Fibroblast of skin of scalp (primary cell): ENCODE data around the gene SYPL1.

Experiments
- DNase-seq: peaks from one replicate; pipeline ENCODE4 v3.0.0-alpha.2; 2013

Gene SYPL1

DNA sequence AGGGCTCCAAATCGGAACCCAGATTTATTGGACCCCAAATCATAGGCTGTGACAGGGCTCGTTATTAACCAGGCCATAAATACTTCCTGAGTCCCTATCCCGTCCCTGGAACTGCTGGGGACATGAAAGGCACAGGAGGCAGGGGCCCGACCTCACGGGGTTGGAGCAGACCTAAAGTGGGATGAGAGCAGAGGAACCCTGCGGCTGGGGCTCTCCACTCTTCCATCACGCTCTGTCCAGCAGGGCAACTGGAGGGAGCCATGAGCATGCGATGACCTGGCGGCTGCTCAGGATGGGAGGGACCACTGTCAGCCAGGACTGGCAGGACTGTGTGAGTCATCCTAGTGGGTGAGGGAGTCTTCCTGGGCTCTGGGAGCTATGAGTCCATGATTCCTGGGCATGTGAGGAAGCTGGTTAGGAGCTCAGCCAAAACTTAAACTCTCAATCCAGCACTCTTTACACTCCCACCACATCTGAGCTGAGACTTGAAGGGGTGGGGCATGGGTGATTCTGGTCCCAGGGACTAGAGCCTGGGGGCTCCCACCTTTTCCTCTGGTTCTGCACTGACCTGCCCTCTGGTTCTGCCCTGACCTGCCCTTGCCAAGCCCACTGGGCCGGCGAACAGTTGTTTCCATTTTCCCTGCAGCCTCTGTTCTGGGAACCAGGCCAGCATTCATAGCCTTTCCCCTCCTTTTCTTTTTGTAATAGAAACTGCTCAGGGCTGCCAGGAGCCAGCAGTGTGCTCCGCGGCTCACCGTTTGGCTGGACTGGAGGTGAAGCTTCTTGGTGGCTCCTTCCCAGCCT, 47.1 kb downstream of the SYPL1 start:
- peak; percentile 92 for DNase-seq

DNA sequence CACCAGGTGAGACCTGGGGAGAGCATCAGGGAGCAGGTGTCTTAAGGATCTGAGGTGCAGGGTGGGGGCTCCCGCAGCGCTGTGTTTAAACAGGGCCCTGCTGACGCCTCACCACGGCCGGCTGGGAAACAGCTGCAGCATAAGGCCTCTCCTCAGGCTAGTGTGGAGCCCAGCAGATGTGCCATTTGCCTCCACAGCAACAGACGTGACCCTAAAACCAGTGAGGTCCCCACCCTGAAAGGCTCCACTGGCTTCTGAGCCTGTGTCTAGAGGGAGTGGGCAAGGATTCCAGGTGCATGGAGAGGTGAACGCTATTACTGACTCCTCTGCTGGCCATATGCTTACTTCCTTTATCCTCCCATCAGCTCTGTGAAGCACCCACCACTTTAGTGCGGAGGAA, 47.8 kb downstream of the SYPL1 start:
- no peak for DNase-seq

GRCh38 chr7:106063692-106064091, 48.4 kb downstream of the SYPL1 start:
- DNase-seq: no peak

DNA sequence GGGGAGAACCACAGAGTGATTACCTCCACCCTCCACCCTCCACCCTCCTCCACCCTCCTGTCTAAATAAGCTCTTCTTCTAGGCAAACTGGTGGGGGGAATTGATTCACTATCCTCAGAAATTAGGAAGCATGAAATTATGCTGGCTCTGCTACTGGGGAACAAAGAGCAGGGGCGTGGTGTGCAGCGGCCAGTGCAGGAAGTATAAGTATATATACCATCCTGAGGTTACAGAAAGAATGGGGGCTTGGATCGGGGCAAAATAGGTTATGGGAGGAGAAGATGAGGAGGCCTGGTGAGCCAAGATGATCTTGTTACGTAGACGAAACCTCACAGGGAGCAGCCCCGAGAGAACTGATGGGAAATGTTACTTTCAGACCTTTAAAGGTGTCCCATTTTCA, 49.1 kb downstream of the SYPL1 start:
- DNase-seq: no peak

- no peak for DNase-seq
Measured at GRCh38 chr7:106062521-106062931, 49.6 kb downstream of the SYPL1 start.

DNA sequence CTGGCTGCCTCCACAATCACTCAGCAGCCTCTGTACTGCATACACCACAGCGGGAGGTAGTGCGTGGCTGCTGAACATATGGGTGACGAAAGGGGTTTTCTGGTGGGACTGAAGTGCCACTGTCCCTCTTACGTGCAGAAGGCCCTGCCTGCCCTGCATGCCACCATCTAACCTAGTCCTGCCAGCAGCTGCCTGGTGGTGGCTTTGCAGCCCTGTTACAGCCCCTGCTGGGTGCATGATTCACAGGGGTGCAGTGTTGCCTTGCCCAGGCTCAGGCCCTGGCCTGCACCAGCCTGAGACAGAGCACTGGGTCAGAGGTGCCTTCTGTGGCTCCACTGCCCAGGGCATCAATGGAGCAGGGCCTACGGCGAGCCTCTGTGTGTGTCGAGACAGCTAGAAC, 50.1 kb downstream of the SYPL1 start:
- no peak for DNase-seq

- DNase-seq: no peak
Measured at GRCh38 chr7:106061301-106061979, 50.7 kb downstream of the SYPL1 start.

DNA sequence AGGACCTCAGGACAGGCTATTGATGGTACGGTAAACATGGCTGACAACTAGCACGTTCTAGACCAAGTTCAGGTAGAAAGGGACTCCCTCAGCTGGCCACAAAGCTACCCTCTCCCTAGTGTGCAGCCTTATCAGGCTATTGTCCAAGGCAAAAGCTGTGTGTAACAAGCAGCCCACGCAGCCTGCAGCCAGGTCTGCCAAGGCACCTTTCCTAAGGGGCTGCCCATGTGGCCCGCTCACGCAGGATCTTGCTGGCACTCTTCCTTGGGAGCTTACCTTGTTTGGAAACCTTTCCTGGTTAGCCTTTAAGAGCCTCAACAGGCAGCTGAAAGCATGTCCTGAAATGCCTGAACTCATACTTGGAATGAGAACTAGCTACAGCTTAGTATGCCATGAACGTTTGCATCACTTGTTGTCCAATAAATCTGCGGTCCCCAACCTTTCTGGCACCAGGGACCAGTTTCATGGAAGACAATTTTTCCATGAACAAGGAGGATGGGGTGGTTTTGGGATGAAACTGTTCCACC, 51.7 kb downstream of the SYPL1 start:
- DNase-seq: no peak

DNA sequence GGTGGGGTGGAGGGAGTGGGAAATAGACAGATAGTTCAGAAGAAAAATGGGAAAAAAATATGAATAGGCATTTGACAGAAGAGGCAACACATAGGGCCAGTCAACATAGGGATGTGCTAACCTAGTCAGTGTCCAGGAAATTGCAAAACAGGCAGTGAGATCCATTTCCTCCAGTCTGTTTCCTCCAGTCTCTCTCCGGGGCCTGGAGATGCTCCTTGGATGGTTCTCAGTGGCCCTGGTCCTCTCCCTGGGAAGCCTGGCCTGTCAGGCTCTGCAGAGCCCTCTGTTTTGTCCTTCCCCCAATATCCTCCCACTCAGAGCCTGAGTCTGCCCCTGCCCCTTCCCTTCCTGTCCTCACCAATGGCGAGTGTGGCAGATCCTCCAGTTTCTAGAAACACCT, 52.6 kb downstream of the SYPL1 start:
- DNase-seq: no peak

DNA sequence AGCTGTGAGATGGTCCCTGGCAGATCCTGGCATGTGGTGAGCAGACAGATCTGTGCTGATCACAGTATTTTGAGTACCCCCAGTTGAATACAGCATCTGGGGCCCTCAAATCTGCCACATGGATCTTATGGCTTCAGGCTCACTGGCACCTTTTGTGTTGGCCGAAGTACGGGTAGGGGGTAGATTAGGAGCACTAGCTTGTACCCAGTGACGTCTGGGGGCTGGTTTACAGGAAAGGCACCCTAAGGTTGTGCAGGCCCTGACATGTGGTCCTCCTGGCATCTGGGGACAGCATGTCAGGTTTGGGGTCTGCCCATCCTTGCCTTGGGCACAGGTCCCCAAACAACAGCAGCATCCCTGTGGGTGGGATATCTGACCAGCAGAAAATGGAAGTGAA, 53.2 kb downstream of the SYPL1 start:
- no peak for DNase-seq

DNA sequence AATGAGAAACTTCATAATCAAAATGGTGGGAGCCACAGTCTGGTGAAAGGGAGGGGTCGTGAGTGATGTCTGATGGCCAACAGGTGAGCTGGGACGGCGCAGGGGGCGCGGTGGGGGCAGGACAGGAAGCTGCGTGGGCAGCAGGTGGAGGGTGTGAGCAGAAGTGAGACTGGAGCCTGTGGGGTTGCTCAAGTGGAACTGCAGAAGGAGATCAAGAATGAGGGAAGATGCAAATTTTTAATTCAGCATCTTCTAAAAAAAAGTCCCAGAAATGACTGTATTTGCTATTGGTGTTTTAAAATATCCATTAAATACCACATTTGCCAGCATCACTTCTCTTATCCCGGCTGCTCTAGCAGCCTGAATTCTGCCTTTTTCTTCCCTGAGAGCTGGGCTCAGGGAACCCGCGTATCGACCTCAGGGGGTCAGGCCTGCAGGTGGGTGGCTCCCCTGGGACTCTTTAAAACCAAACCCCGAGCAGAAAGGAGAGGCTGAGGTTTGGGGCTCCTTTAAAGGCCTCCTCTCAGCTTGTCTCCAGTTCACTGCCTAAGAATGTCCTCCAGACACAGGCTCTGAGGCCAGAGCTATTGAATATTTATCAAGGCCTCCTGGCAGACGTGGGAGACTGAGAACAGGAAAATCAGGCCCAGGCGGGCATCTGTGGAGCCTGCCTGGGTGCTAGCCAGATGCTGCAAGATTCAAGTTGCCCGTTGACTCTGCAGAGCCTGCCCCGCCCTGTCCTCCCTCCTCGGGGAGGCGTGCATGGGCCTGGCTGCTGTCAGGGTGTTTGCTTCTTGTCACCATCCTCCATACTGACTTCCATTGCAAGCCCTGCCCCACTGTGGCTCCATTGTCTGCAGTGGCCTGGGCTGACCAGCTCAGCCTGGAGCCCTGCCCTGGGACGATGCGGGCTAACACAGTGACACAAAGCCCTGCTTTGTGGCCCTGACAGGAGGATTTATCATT, 53.9 kb downstream of the SYPL1 start:
- no peak for DNase-seq

- no peak for DNase-seq
Measured at GRCh38 chr7:106057204-106057961, 54.7 kb downstream of the SYPL1 start.

DNA sequence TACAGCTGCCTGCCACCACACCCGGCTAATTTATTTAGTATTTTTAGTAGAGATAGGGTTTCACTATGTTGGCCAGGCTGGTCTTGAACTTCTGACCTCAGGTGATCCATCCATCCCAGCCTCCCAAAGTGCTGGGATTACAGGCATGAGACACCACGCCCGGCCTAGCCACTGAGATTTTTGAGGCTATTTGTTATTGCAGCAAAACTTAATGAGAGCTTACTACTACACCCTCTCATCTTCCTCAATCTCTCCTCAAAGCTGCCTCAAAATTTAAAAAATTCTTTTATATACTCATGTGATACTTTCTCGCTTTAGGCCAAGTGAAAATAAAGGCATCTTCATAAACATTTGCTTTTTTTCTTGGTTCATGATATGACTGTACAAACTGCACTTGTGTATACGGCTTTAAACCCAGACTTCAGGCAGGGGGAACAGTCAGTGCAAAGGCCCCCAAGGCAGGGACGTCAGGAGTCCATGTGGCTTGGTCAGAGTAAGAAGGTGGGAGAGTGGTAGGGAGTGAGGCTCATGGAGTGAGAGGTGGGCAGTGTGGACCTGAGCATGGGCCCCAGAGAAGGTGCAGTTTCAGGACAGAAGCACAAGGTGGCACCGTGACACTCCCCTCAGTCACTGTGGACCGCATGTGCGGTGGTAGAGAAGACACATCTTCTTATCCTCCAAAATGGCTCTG, 55.5 kb downstream of the SYPL1 start:
- DNase-seq: peak; percentile 70

- DNase-seq: no peak
Measured at GRCh38 chr7:106054971-106055532, 57.1 kb downstream of the SYPL1 start.

DNA sequence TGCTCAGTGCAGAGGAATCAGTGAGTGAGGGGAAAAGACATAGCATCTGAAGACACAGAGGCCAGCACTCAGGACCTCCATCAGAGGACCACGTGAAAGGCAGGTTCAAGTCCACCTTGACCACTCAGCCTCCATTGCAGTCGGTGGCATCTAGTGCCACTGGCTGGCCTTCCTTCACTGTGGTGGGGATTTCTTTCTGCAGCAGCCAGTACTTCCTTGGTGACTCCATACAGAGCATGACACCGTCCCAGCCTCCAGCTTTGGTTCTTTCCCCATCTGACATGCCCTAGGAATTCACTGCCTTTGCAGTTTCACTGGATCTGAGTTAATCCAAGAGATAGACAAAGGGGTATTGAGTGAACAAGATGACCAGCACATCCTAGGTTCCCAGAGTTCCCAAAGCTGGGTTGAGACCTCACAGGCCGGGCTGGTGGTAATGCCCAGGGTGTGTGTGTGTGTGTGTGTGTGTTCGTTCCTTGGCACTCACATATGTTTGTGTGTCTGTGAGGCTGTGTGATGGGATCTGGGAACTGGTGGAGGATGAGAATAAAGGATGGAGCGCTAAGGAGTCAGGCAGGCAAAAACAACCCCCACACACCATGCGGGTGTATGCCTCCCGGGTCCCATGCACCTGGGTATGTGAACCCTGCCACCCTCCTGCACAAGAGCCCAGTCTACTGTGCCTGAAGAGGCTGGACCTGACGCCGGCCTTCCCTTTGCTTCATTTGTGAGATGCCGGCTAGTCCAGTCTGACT, 57.8 kb downstream of the SYPL1 start:
- DNase-seq: no peak

- DNase-seq: no peak
Measured at GRCh38 chr7:106053109-106053508, 59.0 kb downstream of the SYPL1 start.

GRCh38 chr7:106052681-106053080, 59.4 kb downstream of the SYPL1 start:
- no peak for DNase-seq

DNA sequence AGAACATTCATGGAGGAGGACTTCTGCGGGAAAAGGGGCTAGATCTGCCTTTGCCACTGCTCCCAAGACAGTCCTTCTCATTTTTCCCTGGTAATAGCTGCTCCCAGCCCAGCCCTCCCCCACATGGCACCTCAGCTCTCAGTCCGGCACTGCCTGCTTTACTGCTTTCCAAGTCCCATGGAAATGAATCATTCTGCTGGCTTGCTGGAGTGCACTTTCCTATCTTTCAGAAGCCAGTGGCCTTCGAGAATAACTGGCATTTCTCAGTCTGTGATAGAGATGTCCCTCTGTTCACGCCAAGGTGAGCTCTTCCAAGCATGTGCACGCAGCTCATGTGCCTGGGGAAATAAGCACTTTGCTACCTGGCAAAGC, 61.4 kb downstream of the SYPL1 start:
- peak; percentile 40 for DNase-seq

GRCh38 chr7:106050002-106050745, 61.9 kb downstream of the SYPL1 start:
- DNase-seq: peak; percentile 69
